ENCODE measurements around the gene KLK8. TPM values are rescaled to one million over a fixed set of nuclear protein-coding genes. Genes with fewer than 3 reads are reported as not detected.

KLK8 gene
- polyA plus RNA-seq, 2 of the 4 experiments (the other 2 are of a cell fraction), result not detected

- Histone ChIP-seq H3K9me3 (no peaks in the 10 kb centered on the region), H3K4me2 (no peak within 1 kb of the TSS), H3K4me1 (no peaks in the 10 kb centered on the region), H3K4me3 (no peak within 1 kb of the TSS), H3K27ac (no peak within 1 kb of the TSS)
- ATAC-seq, result peak in 1 of 2 experiments; percentile 36; a peak in 2 of 6 replicates
- POLR2A ChIA-PET, result no interaction called here
- CTCF ChIA-PET, result interaction anchor here (1.1 to 1.7 kb wide), 3 partner anchors 12 to 60 kb away, joined by 3 to 12 read pairs (median 4); no protein-coding TSS in a partner anchor
- 27% methylated on average over 11 of the region's 11 CpGs for WGBS (ENCODE audit: missing lambda C conversion rate)
- no peak for FAIRE-seq
- TF ChIP-seq NR3C1 (IDR thresholded peaks at IDR 0.05) (no peak), BHLHE40 (IDR thresholded peaks at IDR 0.05; ENCODE audit: low read depth, low read length) (no peak), NFE2L2 (conservative IDR thresholded peaks at IDR 0.05; ENCODE audit: low read length) (no peak), POLR2AphosphoS2 (conservative IDR thresholded peaks at IDR 0.05; ENCODE audit: low read length) (no peak), ATOH8 (CRISPR knock-in tag; IDR thresholded peaks at IDR 0.05; ENCODE audit: low read depth) (no peak), SREBF2 (IDR thresholded peaks at IDR 0.05) (no peak), CBX8 (IDR thresholded peaks at IDR 0.05) (no peak)
- DNase-seq (ENCODE audit: low read depth in 1 of 2, low spot score in 1 of 2), result no peak
Measured at GRCh38 chr19:51034704-51035103, 33.3 kb upstream of the KLK8 start, which contains the start of gene KLK12. Gene KLK12 (minus strand): TSS chr19:51035002. CDS start chr19:51034621, 381 bp downstream.

DNA sequence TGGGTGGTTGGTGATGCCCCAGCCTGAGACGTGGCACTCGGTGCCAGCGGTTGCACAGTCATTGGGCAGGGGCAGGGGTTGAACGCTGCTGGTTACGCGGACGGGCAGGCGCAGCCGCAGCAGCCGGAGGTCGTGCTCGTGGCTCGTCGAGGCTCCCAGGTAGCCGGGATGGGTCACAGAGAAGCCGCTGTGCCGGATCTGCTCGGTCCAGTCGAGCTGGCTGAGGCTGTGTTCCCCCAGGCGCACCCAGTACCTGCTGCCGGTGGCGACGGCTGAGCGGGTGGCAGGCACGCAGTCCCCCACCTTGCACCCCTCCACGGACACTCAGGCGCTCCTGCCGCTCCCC is 30.4 kb upstream of the KLK8 start:
- no peak for TF ChIP-seq ZNF302 (CRISPR knock-in tag; IDR thresholded peaks at IDR 0.05)
- TF ChIP-seq CHD4 (IDR thresholded peaks at IDR 0.05; ENCODE audit: borderline replicate concordance), result no peak
- TF ChIP-seq HEYL (CRISPR knock-in tag; IDR thresholded peaks at IDR 0.05), result no peak
- no peak for TF ChIP-seq CBX2 (IDR thresholded peaks at IDR 0.05; ENCODE audit: borderline replicate concordance, low read depth)
- no peak for TF ChIP-seq ZC3H11A (IDR thresholded peaks at IDR 0.05)
- TF ChIP-seq ZSCAN20 (CRISPR knock-in tag; IDR thresholded peaks at IDR 0.05), result no peak
- no peak for TF ChIP-seq HOXB5 (CRISPR knock-in tag; IDR thresholded peaks at IDR 0.05)
- TF ChIP-seq, protein P1, sequence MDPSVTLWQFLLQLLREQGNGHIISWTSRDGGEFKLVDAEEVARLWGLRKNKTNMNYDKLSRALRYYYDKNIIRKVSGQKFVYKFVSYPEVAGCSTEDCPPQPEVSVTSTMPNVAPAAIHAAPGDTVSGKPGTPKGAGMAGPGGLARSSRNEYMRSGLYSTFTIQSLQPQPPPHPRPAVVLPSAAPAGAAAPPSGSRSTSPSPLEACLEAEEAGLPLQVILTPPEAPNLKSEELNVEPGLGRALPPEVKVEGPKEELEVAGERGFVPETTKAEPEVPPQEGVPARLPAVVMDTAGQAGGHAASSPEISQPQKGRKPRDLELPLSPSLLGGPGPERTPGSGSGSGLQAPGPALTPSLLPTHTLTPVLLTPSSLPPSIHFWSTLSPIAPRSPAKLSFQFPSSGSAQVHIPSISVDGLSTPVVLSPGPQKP (IDR thresholded peaks at IDR 0.05; ENCODE audit: low read depth, low read length), result no peak
- no peak for TF ChIP-seq CHD2 (IDR thresholded peaks at IDR 0.05; ENCODE audit: low read length, partially characterized antibody)
- no peak for TF ChIP-seq NFE2L2 (conservative IDR thresholded peaks at IDR 0.05; ENCODE audit: low read length)
- TF ChIP-seq PBX3 (IDR thresholded peaks at IDR 0.05), result no peak
- no peak for TF ChIP-seq POLR2AphosphoS2 (conservative IDR thresholded peaks at IDR 0.05; ENCODE audit: low read length)
- TF ChIP-seq ZFP36 (IDR thresholded peaks at IDR 0.05; ENCODE audit: borderline replicate concordance, partially characterized antibody), result no peak
- TF ChIP-seq FOXS1 (CRISPR knock-in tag; IDR thresholded peaks at IDR 0.05), result no peak
- TF ChIP-seq POLR2A (IDR thresholded peaks at IDR 0.05; ENCODE audit: low read length), result no peak
- no peak for TF ChIP-seq MAZ (IDR thresholded peaks at IDR 0.05; ENCODE audit: borderline replicate concordance, low read depth, low read length)
- TF ChIP-seq KDM5A (IDR thresholded peaks at IDR 0.05), result no peak
- no peak for DNase-seq (ENCODE audit: low read depth in 1 of 2, low spot score in 1 of 2)
- Histone ChIP-seq H3K4me1 (no peaks in the 10 kb centered on the region), H3K4me3 (no peak overlapping the region), H3K4me2 (no peak overlapping the region), H3K27ac (no peak overlapping the region), H3K9me3 (no peaks in the 10 kb centered on the region)
- ChIA-PET CTCF (interaction anchor here (1.6 to 2.4 kb wide), 2 partner anchors 11 to 15 kb away, joined by 3 to 9 read pairs; no protein-coding TSS in a partner anchor), POLR2A (no interaction called here)
- ATAC-seq, result no peak
- FAIRE-seq, result no peak
- 68% methylated on average over 27 of the region's 28 CpGs for WGBS (ENCODE audit: missing lambda C conversion rate)

- Histone ChIP-seq H3K27ac (no peak overlapping the region), H3K4me2 (no peak overlapping the region), H3K9me3 (no peaks in the 10 kb centered on the region), H3K4me3 (no peak overlapping the region), H3K4me1 (no peaks in the 10 kb centered on the region)
- DNase-seq (ENCODE audit: low read depth in 1 of 2, low spot score in 1 of 2) (no peak), FAIRE-seq (no peak), ATAC-seq (no peak)
- CTCF ChIA-PET, result interaction anchor here (1.6 to 2.4 kb wide), 2 partner anchors 10 to 14 kb away, joined by 3 to 9 read pairs; no protein-coding TSS in a partner anchor
- POLR2A ChIA-PET, result no interaction called here
- 40% methylated on average over 7 of the region's 7 CpGs for WGBS (ENCODE audit: missing lambda C conversion rate)
- TF ChIP-seq TP53 (CRISPR knock-in tag; IDR thresholded peaks at IDR 0.05), result no peak
- no peak for TF ChIP-seq PHF8 (IDR thresholded peaks at IDR 0.05; ENCODE audit: borderline replicate concordance, low read depth)
- TF ChIP-seq ATOH8 (CRISPR knock-in tag; IDR thresholded peaks at IDR 0.05; ENCODE audit: low read depth), result no peak
- TF ChIP-seq, protein P2, sequence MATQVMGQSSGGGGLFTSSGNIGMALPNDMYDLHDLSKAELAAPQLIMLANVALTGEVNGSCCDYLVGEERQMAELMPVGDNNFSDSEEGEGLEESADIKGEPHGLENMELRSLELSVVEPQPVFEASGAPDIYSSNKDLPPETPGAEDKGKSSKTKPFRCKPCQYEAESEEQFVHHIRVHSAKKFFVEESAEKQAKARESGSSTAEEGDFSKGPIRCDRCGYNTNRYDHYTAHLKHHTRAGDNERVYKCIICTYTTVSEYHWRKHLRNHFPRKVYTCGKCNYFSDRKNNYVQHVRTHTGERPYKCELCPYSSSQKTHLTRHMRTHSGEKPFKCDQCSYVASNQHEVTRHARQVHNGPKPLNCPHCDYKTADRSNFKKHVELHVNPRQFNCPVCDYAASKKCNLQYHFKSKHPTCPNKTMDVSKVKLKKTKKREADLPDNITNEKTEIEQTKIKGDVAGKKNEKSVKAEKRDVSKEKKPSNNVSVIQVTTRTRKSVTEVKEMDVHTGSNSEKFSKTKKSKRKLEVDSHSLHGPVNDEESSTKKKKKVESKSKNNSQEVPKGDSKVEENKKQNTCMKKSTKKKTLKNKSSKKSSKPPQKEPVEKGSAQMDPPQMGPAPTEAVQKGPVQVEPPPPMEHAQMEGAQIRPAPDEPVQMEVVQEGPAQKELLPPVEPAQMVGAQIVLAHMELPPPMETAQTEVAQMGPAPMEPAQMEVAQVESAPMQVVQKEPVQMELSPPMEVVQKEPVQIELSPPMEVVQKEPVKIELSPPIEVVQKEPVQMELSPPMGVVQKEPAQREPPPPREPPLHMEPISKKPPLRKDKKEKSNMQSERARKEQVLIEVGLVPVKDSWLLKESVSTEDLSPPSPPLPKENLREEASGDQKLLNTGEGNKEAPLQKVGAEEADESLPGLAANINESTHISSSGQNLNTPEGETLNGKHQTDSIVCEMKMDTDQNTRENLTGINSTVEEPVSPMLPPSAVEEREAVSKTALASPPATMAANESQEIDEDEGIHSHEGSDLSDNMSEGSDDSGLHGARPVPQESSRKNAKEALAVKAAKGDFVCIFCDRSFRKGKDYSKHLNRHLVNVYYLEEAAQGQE (IDR thresholded peaks at IDR 0.05), result no peak
Measured at GRCh38 chr19:51031220-51031879, 29.9 kb upstream of the KLK8 start.
